Smooth muscle cell (in vitro differentiated cells): Measurements from ENCODE around the gene KCTD4. TPM values are rescaled to one million over a fixed set of nuclear protein-coding genes. Genes with fewer than 3 reads are reported as not detected.
A peak's percentile ranks its signal among the peaks of the same experiment; 100 is the strongest.

Source experiments
- DNase-seq: peaks from one replicate; lab custom pipeline; 2025; ENCODE audit not compliant: unreplicated experiment; lab: John Stamatoyannopoulos, UW
- H2AFZ ChIP-seq: fragments of 200-600 bp; sonication (generic); 2 replicates; pipeline ENCODE4 v1.6.0; 2016; ENCODE audit warnings: antibody characterized with exemption, low read depth, mild to moderate bottlenecking
- H3F3A ChIP-seq: fragments of 200-600 bp; sonication (generic); 2 replicates; pipeline ENCODE4 v1.6.0; 2017; ENCODE audit warnings: antibody characterized with exemption, low read depth
- H3K27ac ChIP-seq: fragments of 200-600 bp; sonication (generic); 2 replicates; pipeline ENCODE4 v1.5.1; 2016; ENCODE audit warnings: low read depth, mild to moderate bottlenecking
- H3K27me3 ChIP-seq: fragments of 200-600 bp; sonication (generic); 2 replicates; pipeline ENCODE4 v1.6.1; 2016; ENCODE audit warnings: low read depth, mild to moderate bottlenecking
- H3K36me3 ChIP-seq: fragments of 200-600 bp; sonication (generic); 2 replicates; pipeline ENCODE4 v1.5.1; 2016; ENCODE audit warnings: low read depth
- H3K4me1 ChIP-seq: fragments of 200-600 bp; sonication (generic); 2 replicates; pipeline ENCODE4 v1.5.1; 2016; ENCODE audit warnings: low read depth
- H3K4me2 ChIP-seq: fragments of 200-600 bp; sonication (generic); 2 replicates; pipeline ENCODE4 v1.6.0; 2016; ENCODE audit warnings: mild to moderate bottlenecking
- H3K4me3 ChIP-seq: fragments of 200-600 bp; sonication (generic); 2 replicates; pipeline ENCODE4 v1.5.1; 2016; ENCODE audit warnings: mild to moderate bottlenecking
- H3K79me2 ChIP-seq: fragments of 200-600 bp; sonication (generic); 2 replicates; pipeline ENCODE4 v1.6.0; 2016; ENCODE audit warnings: low read depth, mild to moderate bottlenecking
- H3K9ac ChIP-seq: fragments of 200-600 bp; sonication (generic); 2 replicates; pipeline ENCODE4 v1.6.0; 2016; ENCODE audit warnings: low read depth
- H3K9me3 ChIP-seq: fragments of 200-600 bp; sonication (generic); replicated peaks from 2 replicates; pipeline ENCODE4 v1.5.1; 2016; ENCODE audit warnings: low read depth
- H4K20me1 ChIP-seq: fragments of 200-600 bp; sonication (generic); 2 replicates; pipeline ENCODE4 v1.6.0; 2016; ENCODE audit warnings: low read depth
- CTCF ChIP-seq: fragments of 200-600 bp; sonication (generic); IDR thresholded peaks from 2 replicates; pipeline ENCODE4 v1.5.1; 2017; ENCODE audit warnings: borderline replicate concordance, mild to moderate bottlenecking, antibody characterized with exemption; ENCODE audit not compliant: insufficient read depth, poor library complexity, severe bottlenecking
- WGBS: methylation state at CpG from one replicate; pipeline ENCODE4 v1.1.7; 2016; ENCODE audit warnings: low lambda C conversion rate; 5-methylcytosine and 5-hydroxymethylcytosine counted together
- polyA plus RNA-seq: library from polyadenylated mRNA; unstranded; fragments of >200 nt; fragmentation: Nextera tagmentation; extraction: Ambion mirVana; gene quantifications from 2 replicates; pipeline ENCODE4 v1.2.1, GENCODE V29; 2016
- total RNA-seq: library from RNA; depleted of rRNA; stranded (reverse); fragments of >200 nt; gene quantifications from 2 replicates; pipeline ENCODE4 v1.2.3, GENCODE V29; 2014

Gene KCTD4
- total and polyA plus RNA-seq, 2 experiments from 2014 or later: not detected

GRCh38 chr13:45162194-45162593 is 38.7 kb downstream of the KCTD4 start:
- TF ChIP-seq CTCF: no peak
- Histone ChIP-seq H3K9ac (peak overlapping the region; percentile 40), H3K4me1 (no peaks in the 10 kb centered on the region), H3K4me3 (no peak overlapping the region), H3K27me3 (no peaks in the 10 kb centered on the region), H4K20me1 (no peaks in the 10 kb centered on the region), H3F3A (peaks cover 7% of the 10 kb centered on the region), H3K36me3 (peaks cover 5% of the 10 kb centered on the region), H3K4me2 (peak overlapping the region; percentile 1), H3K9me3 (no peaks in the 10 kb centered on the region), H3K27ac (peak overlapping the region; percentile 87), H3K79me2 (no peaks in the 10 kb centered on the region), H2AFZ (no peak overlapping the region)
- WGBS: 92% methylated on average over 1 of the region's 1 CpG
- DNase-seq: no peak

- TF ChIP-seq CTCF: no peak
- peaks cover 5% of the 10 kb centered on the region for H3K36me3 ChIP-seq
- H4K20me1 ChIP-seq: no peaks in the 10 kb centered on the region
- no peak overlapping the region for H2AFZ ChIP-seq
- 94% methylated on average over 7 of the region's 7 CpGs for WGBS
- H3K4me3 ChIP-seq: no peak overlapping the region
- H3K4me2 ChIP-seq: no peak overlapping the region
- H3K79me2 ChIP-seq: no peaks in the 10 kb centered on the region
- H3K27ac ChIP-seq: no peak overlapping the region
- no peak overlapping the region for H3K9ac ChIP-seq
- DNase-seq: no peak
- H3K27me3 ChIP-seq: no peaks in the 10 kb centered on the region
- no peaks in the 10 kb centered on the region for H3F3A ChIP-seq
- no peaks in the 10 kb centered on the region for H3K4me1 ChIP-seq
- H3K9me3 ChIP-seq: no peaks in the 10 kb centered on the region
Measured at GRCh38 chr13:45156565-45157361, 44.1 kb downstream of the KCTD4 start.

GRCh38 chr13:45149964-45150363 is 50.9 kb downstream of the KCTD4 start:
- WGBS: 58% methylated on average over 1 of the region's 1 CpG
- no peaks in the 10 kb centered on the region for H3K36me3 ChIP-seq
- no peak for TF ChIP-seq CTCF
- H2AFZ ChIP-seq: no peak overlapping the region
- no peak overlapping the region for H3K4me3 ChIP-seq
- H3K9ac ChIP-seq: no peak overlapping the region
- no peaks in the 10 kb centered on the region for H3K27me3 ChIP-seq
- H3K4me2 ChIP-seq: no peak overlapping the region
- H3F3A ChIP-seq: no peaks in the 10 kb centered on the region
- H4K20me1 ChIP-seq: no peaks in the 10 kb centered on the region
- no peak for DNase-seq
- no peaks in the 10 kb centered on the region for H3K4me1 ChIP-seq
- H3K9me3 ChIP-seq: no peaks in the 10 kb centered on the region
- peaks cover 42% of the 10 kb centered on the region for H3K79me2 ChIP-seq
- H3K27ac ChIP-seq: no peak overlapping the region

- Histone ChIP-seq H3K4me1 (peaks cover 19% of the 10 kb centered on the region), H3K4me3 (peak overlapping the region; percentile 4), H2AFZ (no peak overlapping the region), H3K4me2 (peak overlapping the region; percentile 76), H3K27me3 (no peaks in the 10 kb centered on the region), H3K27ac (peak overlapping the region; percentile 83), H3K36me3 (no peaks in the 10 kb centered on the region), H3K79me2 (peaks cover 46% of the 10 kb centered on the region), H3K9ac (peak overlapping the region; percentile 46), H3K9me3 (no peaks in the 10 kb centered on the region), H3F3A (peaks cover 15% of the 10 kb centered on the region), H4K20me1 (peaks cover 6% of the 10 kb centered on the region)
- TF ChIP-seq CTCF: no peak
- DNase-seq: no peak
- 12% methylated on average over 7 of the region's 7 CpGs for WGBS
Measured at GRCh38 chr13:45143346-45143751, 57.5 kb downstream of the KCTD4 start.
